KOPT-K1 (cell line): Measurements from ENCODE around the gene REC8.
"Not testable (repeated sequence)": the region's sequence is repeated elsewhere in the genome, so short reads cannot be mapped to it uniquely, and the experiment has no call there.

ENCODE experiments used
- H3K27ac ChIP-seq: fragments of 200-600 bp; sonication (generic); 2 replicates; pipeline ENCODE4 v1.5.1; 2016; ENCODE audit warnings: antibody characterized with exemption, mild to moderate bottlenecking, low read depth, low read length; ENCODE audit not compliant: poor library complexity, severe bottlenecking
- H3K36me3 ChIP-seq: fragments of 200-600 bp; sonication (generic); 2 replicates; pipeline ENCODE4 v1.5.1; 2017; ENCODE audit warnings: antibody characterized with exemption, mild to moderate bottlenecking, low read length, moderate library complexity; ENCODE audit not compliant: insufficient read depth
- H3K9me3 ChIP-seq: fragments of 200-600 bp; sonication (generic); 2 replicates; pipeline ENCODE4 v1.5.1; 2017; ENCODE audit warnings: antibody characterized with exemption, low read length, mild to moderate bottlenecking; ENCODE audit not compliant: insufficient read depth, poor library complexity, severe bottlenecking

REC8 gene

GRCh38 chr14:24212924-24213865 lies 41.3 kb downstream of the REC8 start, which contains the start of gene CHMP4A:
TSS of gene CHMP4A (minus strand) at chr14:24213488. CDS start at chr14:24213439, 49 bp downstream.
- Histone ChIP-seq H3K36me3 (peaks cover 50% of the 10 kb centered on the region), H3K9me3 (no peaks in the 10 kb centered on the region), H3K27ac (peak within 1 kb of the TSS; percentile 88)

GRCh38 chr14:24213866-24214662 lies 42.2 kb downstream of the REC8 start:
- Histone ChIP-seq H3K36me3 (peaks cover 43% of the 10 kb centered on the region), H3K27ac (peak overlapping the region; percentile 88), H3K9me3 (no peaks in the 10 kb centered on the region)

DNA sequence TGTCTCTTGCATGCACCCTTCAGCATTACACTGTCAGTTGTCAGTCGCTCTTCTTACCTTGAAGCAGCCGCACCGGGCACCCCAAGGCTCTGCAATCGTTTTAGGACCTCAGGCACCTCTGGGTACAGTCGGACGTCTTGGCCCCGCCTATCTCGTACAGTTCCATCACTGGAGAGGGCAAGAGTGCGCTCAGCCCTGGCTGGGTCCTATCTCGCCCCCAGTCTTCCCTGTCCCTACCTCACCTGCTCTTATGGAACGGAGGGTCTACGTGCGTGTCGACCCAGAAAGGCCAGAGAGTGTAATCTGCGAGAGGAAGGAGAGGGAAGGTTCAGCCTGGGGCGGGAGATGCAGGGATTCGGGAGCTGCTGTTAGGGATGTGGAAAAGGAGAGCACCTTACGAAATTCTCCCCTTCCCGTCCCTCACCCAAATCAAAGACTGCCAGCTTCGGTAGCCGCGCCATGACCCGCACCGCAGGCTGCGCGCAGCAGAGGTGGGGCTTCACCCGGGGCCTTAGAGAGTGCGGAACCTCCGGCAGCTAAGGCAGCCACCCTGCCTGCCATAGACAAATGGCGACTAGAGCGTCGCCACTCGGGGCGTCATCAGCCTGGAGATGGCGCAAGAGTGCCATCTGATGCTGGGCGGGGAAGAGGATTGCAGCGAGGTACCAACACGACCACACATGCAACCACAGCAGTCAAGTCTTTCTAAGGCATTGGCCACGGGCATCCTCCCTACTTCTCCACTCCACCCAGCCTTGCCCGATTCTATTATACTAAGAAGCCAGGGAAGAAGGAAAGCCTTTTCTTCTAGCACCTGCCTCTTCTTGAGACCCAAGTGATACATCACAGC lies 43.8 kb downstream of the REC8 start, which contains the start of gene MDP1:
MDP1 (minus strand) TSS at position 572 of the 850 bp plus-strand sequence; CDS start at position 461, 111 bp downstream.
- peak within 1 kb of the TSS; percentile 81 for H3K27ac ChIP-seq
- H3K9me3 ChIP-seq, result no peaks in the 10 kb centered on the region
- peaks cover 26% of the 10 kb centered on the region for H3K36me3 ChIP-seq

DNA sequence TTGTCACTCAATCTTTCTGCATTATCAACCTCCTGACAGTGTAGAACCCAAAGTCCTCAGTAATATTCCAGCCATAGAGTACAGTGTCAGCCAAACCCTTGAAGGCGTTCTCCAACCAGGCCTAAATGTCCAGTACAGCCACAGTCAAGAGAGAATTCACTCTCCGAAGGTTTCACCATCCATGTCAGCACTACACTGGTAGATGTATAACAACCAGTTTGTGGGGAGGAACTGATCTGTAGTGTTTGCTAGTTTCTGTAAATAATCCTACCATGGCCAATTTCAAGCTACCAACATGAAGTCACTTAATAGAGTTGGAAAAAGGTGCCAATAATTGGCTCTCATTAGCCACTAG lies 44.4 kb downstream of the REC8 start:
- H3K9me3 ChIP-seq, result no peaks in the 10 kb centered on the region
- peaks cover 20% of the 10 kb centered on the region for H3K36me3 ChIP-seq
- H3K27ac ChIP-seq, result peak overlapping the region; percentile 81

DNA sequence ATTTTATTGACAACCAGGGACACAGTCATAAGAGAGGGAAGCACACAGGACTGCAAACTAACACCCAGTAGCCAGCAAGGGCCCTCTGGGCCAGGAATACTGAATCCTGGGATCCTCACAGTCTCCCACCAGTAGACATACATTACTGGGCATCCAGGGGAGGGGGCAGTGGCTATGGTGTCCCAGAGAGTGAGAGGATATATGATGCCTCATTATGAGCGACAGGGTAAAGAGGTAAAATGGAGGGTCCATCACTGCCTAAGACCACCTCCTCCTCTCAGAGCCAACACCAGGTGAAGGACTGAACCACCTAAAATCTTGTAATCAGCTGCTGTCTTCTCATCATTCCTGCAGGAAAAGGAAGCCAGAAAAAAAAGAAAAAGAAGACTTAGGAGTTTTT lies 45.0 kb downstream of the REC8 start:
- not testable (repeated sequence) for H3K9me3 ChIP-seq, H3K27ac ChIP-seq
- peaks cover 15% of the 10 kb centered on the region for H3K36me3 ChIP-seq

DNA sequence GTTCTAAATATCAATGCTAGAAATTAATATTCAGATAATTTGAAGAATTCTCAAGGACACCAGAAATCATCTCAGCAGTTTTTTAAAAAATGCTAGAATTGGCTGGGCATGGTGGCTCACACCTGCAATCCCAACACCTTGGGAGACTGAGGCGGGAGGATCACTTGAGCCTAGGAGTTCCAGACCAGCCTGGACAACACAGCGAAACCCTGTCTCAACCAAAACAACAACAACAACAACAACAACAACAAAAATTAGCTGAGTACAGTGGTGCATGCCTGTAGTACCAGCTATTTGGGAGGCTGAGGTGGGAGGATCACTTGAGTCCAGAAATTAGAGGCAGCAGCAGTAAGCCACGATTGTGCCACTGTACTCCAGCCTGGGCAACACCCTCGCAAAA lies 47.2 kb downstream of the REC8 start:
- Histone ChIP-seq H3K9me3 (no peaks in the 10 kb centered on the region), H3K27ac (no peak overlapping the region), H3K36me3 (peaks cover 14% of the 10 kb centered on the region)

- no peaks in the 10 kb centered on the region for H3K9me3 ChIP-seq
- H3K36me3 ChIP-seq, result peaks cover 14% of the 10 kb centered on the region
- H3K27ac ChIP-seq, result no peak overlapping the region
Measured at GRCh38 chr14:24219521-24219920, 47.6 kb downstream of the REC8 start.

DNA sequence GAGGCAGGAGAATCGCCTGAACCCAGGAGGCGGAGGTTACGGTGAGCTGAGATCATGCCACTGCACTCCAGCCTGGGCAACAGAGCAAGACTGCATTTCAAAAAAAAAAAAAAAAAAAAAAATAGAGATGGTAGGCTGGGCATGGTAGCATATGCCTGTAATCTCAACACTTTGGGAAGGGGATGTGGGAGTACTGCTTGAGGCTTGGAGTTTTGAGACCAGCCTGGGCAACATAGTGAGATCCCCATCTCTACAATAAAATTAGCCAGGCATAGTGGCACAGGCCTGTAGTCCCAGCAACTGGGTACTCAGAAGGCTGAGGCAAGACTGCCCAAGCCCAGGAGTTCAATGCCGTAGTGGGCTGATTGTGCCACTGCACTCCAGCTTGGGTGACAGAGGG lies 51.1 kb downstream of the REC8 start:
- H3K9me3 ChIP-seq, H3K27ac ChIP-seq: not testable (repeated sequence)
- H3K36me3 ChIP-seq, result peaks cover 34% of the 10 kb centered on the region

- Histone ChIP-seq H3K27ac (no peak overlapping the region), H3K9me3 (no peaks in the 10 kb centered on the region), H3K36me3 (peaks cover 40% of the 10 kb centered on the region)
Measured at GRCh38 chr14:24224618-24225071, 52.8 kb downstream of the REC8 start.

GRCh38 chr14:24226473-24226872 lies 54.6 kb downstream of the REC8 start:
- H3K36me3 ChIP-seq, result peaks cover 40% of the 10 kb centered on the region
- no peak overlapping the region for H3K27ac ChIP-seq
- no peaks in the 10 kb centered on the region for H3K9me3 ChIP-seq

GRCh38 chr14:24228902-24229301 lies 57.0 kb downstream of the REC8 start:
- Histone ChIP-seq H3K9me3 (no peaks in the 10 kb centered on the region), H3K36me3 (peaks cover 40% of the 10 kb centered on the region), H3K27ac (no peak overlapping the region)
